SK-N-SH (cell line): ENCODE data around the gene APLN. TPM values are rescaled to one million over a fixed set of nuclear protein-coding genes. Genes with fewer than 3 reads are reported as not detected.

ENCODE experiments used
- CTCF ChIA-PET: fragments of 300-600, 350-600 bp; formaldehyde crosslinking; extraction: SDS; loops from one replicate; lab custom pipeline; 2021; lab: Yijun Ruan, JAX
- POLR2A ChIA-PET: fragments of 350-600 bp; sonication (Branson Sonifier 250); formaldehyde crosslinking; extraction: SDS; loops from one replicate; lab custom pipeline; 2020; ENCODE audit warnings: antibody characterized with exemption, inconsistent platforms; lab: Yijun Ruan, JAX
- DNase-seq: peaks from one replicate; pipeline ENCODE4 v3.0.0; 2012
- H2AFZ ChIP-seq: fragments of 200-600 bp; sonication (generic); 2 replicates; pipeline ENCODE4 v1.8.1; 2016; ENCODE audit warnings: antibody characterized with exemption, mild to moderate bottlenecking, low read depth
- H3F3A ChIP-seq: fragments of 200-600 bp; sonication (generic); replicated peaks from 2 replicates; pipeline ENCODE3; 2016; ENCODE audit warnings: antibody characterized with exemption, mild to moderate bottlenecking; ENCODE audit not compliant: insufficient read depth
- H3K27ac ChIP-seq, 2 experiments: fragments of 200-500 bp in 1 of 2; fragments of 200-600 bp in 1 of 2; sonication (Bioruptor generic) in 1 of 2; sonication (generic), shearing (Covaris generic) in 1 of 2; 2 replicates each; pipeline versions ENCODE4 v1.5.1 to v1.6.1; 2014 to 2016; ENCODE audit warnings: low read depth in 2 of 2, inconsistent platforms in 1 of 2, low read length in 1 of 2, mild to moderate bottlenecking in 1 of 2, mixed read lengths in 1 of 2
- H3K27me3 ChIP-seq: fragments of 200-600 bp; sonication (generic), shearing (Covaris generic); 2 replicates; pipeline ENCODE4 v1.6.1; 2016; ENCODE audit warnings: mixed run types; ENCODE audit not compliant: insufficient read depth
- H3K36me3 ChIP-seq, 2 experiments: fragments of 200-500 bp in 1 of 2; fragments of 200-600 bp in 1 of 2; sonication (Bioruptor generic) in 1 of 2; sonication (generic) in 1 of 2; replicated peaks in 1 of 2; 2 replicates each; pipeline versions ENCODE3 to v1.5.1; 2014 to 2016; ENCODE audit warnings: low read length in 1 of 2, mild to moderate bottlenecking in 1 of 2; ENCODE audit not compliant: insufficient read depth in 2 of 2, control insufficient read depth in 1 of 2
- H3K4me1 ChIP-seq, 2 experiments: fragments of 200-500 bp in 1 of 2; fragments of 200-600 bp in 1 of 2; sonication (Bioruptor generic) in 1 of 2; sonication (generic), shearing (Covaris generic) in 1 of 2; 2 replicates each; pipeline versions ENCODE4 v1.5.1 to v1.6.1; 2014 to 2016; ENCODE audit warnings: low read depth in 1 of 2, low read length in 1 of 2, mixed run types in 1 of 2; ENCODE audit not compliant: insufficient read depth in 2 of 2, control insufficient read depth in 1 of 2
- H3K4me2 ChIP-seq: fragments of 200-600 bp; sonication (generic), shearing (Covaris generic); 2 replicates; pipeline ENCODE4 v1.6.1; 2017; ENCODE audit warnings: mixed run types
- H3K4me3 ChIP-seq, 2 experiments: fragments of 200-500 bp in 1 of 2; fragments of 200-600 bp in 1 of 2; sonication (Bioruptor generic) in 1 of 2; sonication (generic), shearing (Covaris generic) in 1 of 2; 2 replicates each; pipeline versions ENCODE4 v1.5.1 to v1.8.1; 2014 to 2016; ENCODE audit warnings: low read depth in 2 of 2, inconsistent platforms in 1 of 2, low read length in 1 of 2, mild to moderate bottlenecking in 1 of 2, mixed read lengths in 1 of 2, moderate library complexity in 1 of 2
- H3K79me2 ChIP-seq: fragments of 200-600 bp; sonication (generic); 2 replicates; pipeline ENCODE4 v1.8.1; 2017; ENCODE audit warnings: mild to moderate bottlenecking; ENCODE audit not compliant: insufficient read depth
- H3K9ac ChIP-seq: fragments of 200-600 bp; sonication (generic); 2 replicates; pipeline ENCODE4 v1.6.1; 2017; ENCODE audit warnings: mixed run types
- H3K9me2 ChIP-seq: fragments of 200-600 bp; sonication (generic); 2 replicates; pipeline ENCODE4 v1.6.1; 2017; ENCODE audit warnings: mixed run types
- H3K9me3 ChIP-seq: fragments of 200-600 bp; sonication (generic); 2 replicates; pipeline ENCODE4 v1.6.1; 2017; ENCODE audit warnings: mixed run types, mild to moderate bottlenecking, moderate library complexity
- H4K20me1 ChIP-seq: fragments of 200-600 bp; sonication (generic); 2 replicates; pipeline ENCODE4 v1.6.1; 2017; ENCODE audit warnings: mild to moderate bottlenecking, mixed run types; ENCODE audit not compliant: insufficient read depth
- CHD2 ChIP-seq: fragments of 150-350 bp; IDR thresholded peaks from 2 replicates; pipeline ENCODE4 v1.6.1; 2018; ENCODE audit warnings: low read length; ENCODE audit not compliant: partially characterized antibody
- CTCF ChIP-seq: fragments of 200-600 bp; sonication (generic); IDR thresholded peaks from 2 replicates; pipeline ENCODE4 v1.6.1; 2017; ENCODE audit warnings: antibody characterized with exemption, mild to moderate bottlenecking, moderate library complexity
- FOSL2 ChIP-seq: IDR thresholded peaks from 2 replicates; pipeline ENCODE4 v1.4.0; 2012; ENCODE audit warnings: low read depth, mild to moderate bottlenecking, moderate library complexity, borderline replicate concordance
- FOXJ3 ChIP-seq: sonication (generic); formaldehyde crosslinking; IDR thresholded peaks from 2 replicates; pipeline ENCODE4 v1.5.1; 2020; ENCODE audit warnings: mild to moderate bottlenecking, missing genetic modification reagents
- NFIC ChIP-seq: IDR thresholded peaks from 2 replicates; pipeline ENCODE4 v1.4.0; 2012; ENCODE audit warnings: borderline replicate concordance
- POLR2AphosphoS5 ChIP-seq: IDR thresholded peaks from 2 replicates; pipeline ENCODE4 v1.6.1; 2012; ENCODE audit warnings: low read depth, low read length
- REST ChIP-seq: IDR thresholded peaks from 2 replicates; pipeline ENCODE4 v1.6.1; 2012; ENCODE audit warnings: mild to moderate bottlenecking, low read depth, low read length, moderate library complexity
- SIN3A ChIP-seq: IDR thresholded peaks from 2 replicates; pipeline ENCODE4 v1.6.1; 2012; ENCODE audit warnings: low read depth, mild to moderate bottlenecking, low read length, moderate library complexity, borderline replicate concordance
- SMC3 ChIP-seq: IDR thresholded peaks from 2 replicates; pipeline ENCODE4 v1.6.1; 2012; ENCODE audit warnings: low read depth, low read length, improper control_type of control experiment
- TAF1 ChIP-seq: IDR thresholded peaks from 2 replicates; pipeline ENCODE4 v1.6.1; 2012; ENCODE audit warnings: low read depth, mild to moderate bottlenecking, low read length, moderate library complexity, borderline replicate concordance
- TEAD4 ChIP-seq: IDR thresholded peaks from 2 replicates; pipeline ENCODE4 v1.4.0; 2012; ENCODE audit warnings: mild to moderate bottlenecking, borderline replicate concordance; ENCODE audit not compliant: insufficient read depth
- USF2 ChIP-seq: fragments of 150-350 bp; IDR thresholded peaks from 2 replicates; pipeline ENCODE4 v1.6.1; 2017; ENCODE audit warnings: antibody characterized with exemption, low read length, low read depth, borderline replicate concordance
- WGBS: methylation state at CpG from one replicate; pipeline ENCODE4 v1.1.6; 2017; ENCODE audit warnings: low lambda C conversion rate; 5-methylcytosine and 5-hydroxymethylcytosine counted together
- polyA plus RNA-seq, 3 experiments: library from polyadenylated mRNA; depleted of rRNA; stranded (reverse); fragments of >200 nt; gene quantifications; 2 replicates each; pipeline ENCODE4 v1.2.3, GENCODE V29; 2012

APLN gene
- polyA plus RNA-seq, 1 of the 3 experiments (the other 2 are of a cell fraction): 0.82 TPM

GRCh38 chrX:129659861-129660260, 5.1 kb upstream of the APLN start:
- no peak overlapping the region for H3K9ac ChIP-seq
- ChIA-PET CTCF (interaction anchor here (1.0 to 1.8 kb wide), 2 partner anchors 22 to 66 kb away, joined by 3 to 6 read pairs; no protein-coding TSS in a partner anchor), POLR2A (no interaction called here)
- no peak overlapping the region for H3K4me2 ChIP-seq
- WGBS: 25% methylated on average over 4 of the region's 5 CpGs
- no peak overlapping the region for H2AFZ ChIP-seq
- H3K9me2 ChIP-seq: no peaks in the 10 kb centered on the region
- DNase-seq: no peak
- no peaks in the 10 kb centered on the region for H3K9me3 ChIP-seq
- no peak for TF ChIP-seq USF2
- TF ChIP-seq NFIC: no peak
- no peak for TF ChIP-seq POLR2AphosphoS5
- no peak for TF ChIP-seq REST
- no peak for TF ChIP-seq CTCF
- no peak for TF ChIP-seq CHD2
- no peak for TF ChIP-seq SMC3
- TF ChIP-seq FOXJ3 (CRISPR knock-in tag): no peak
- TF ChIP-seq SIN3A: no peak
- TF ChIP-seq TEAD4: no peak
- no peak for TF ChIP-seq TAF1
- no peak for TF ChIP-seq FOSL2
- H3K36me3 ChIP-seq: no peaks in the 10 kb centered on the region
- H4K20me1 ChIP-seq: no peaks in the 10 kb centered on the region
- no peak overlapping the region for H3K4me3 ChIP-seq
- H3K27ac ChIP-seq: no peak overlapping the region
- H3K79me2 ChIP-seq: no peaks in the 10 kb centered on the region
- H3F3A ChIP-seq: no peaks in the 10 kb centered on the region
- peaks cover 0 to 3% of the 10 kb centered on the region in 2 experiments; a peak in 1 of 4 replicates for H3K4me1 ChIP-seq
- H3K27me3 ChIP-seq: peaks cover 10% of the 10 kb centered on the region
